ENCODE results near the gene PFKFB2.

The PFKFB2 gene

GRCh38 chr1:207088701-207089626 is 35.9 kb downstream of the PFKFB2 start, which contains the start of gene C4BPB:
TSS of gene C4BPB (plus strand) at chr1:207088860. CDS start at chr1:207089532, 672 bp downstream.
- no peak for DNase-seq (ENCODE audit: low read depth in 2 of 2)

- no peak for DNase-seq (ENCODE audit: low read depth in 2 of 2)
Measured at GRCh38 chr1:207089627-207090355, 36.7 kb downstream of the PFKFB2 start.

DNA sequence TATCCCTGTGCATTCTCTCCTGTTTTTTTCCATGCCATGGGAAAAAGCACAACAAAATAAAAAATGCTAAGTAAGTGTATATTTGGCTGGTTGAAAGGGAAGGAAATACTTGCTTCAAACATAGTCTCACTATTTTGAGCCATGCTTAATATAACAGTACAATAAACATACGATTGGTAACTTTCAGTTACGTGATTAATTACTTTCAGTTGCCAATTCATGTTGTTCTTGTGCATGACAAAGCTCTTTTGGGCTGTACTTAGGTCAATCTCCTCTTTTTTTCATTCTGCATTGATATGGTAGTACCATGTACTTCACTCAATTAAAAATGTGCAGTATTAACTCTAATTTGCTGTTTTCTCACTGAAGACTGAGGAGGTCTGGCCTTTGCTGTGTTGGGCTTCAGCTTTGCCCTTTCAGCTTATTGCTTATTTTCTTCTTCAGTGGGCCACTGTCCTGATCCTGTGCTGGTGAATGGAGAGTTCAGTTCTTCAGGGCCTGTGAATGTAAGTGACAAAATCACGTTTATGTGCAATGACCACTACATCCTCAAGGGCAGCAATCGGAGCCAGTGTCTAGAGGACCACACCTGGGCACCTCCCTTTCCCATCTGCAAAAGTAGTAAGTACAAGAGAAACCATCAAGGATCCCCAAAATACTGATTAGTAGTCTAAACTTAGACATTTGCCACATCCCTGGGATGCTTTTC is 38.3 kb downstream of the PFKFB2 start:
- no peak for DNase-seq (ENCODE audit: low read depth in 2 of 2)

GRCh38 chr1:207093944-207094343 is 40.9 kb downstream of the PFKFB2 start:
- no peak for DNase-seq (ENCODE audit: low read depth in 2 of 2)

- DNase-seq (ENCODE audit: low read depth in 2 of 2): no peak
Measured at GRCh38 chr1:207097871-207098324, 44.8 kb downstream of the PFKFB2 start.

DNA sequence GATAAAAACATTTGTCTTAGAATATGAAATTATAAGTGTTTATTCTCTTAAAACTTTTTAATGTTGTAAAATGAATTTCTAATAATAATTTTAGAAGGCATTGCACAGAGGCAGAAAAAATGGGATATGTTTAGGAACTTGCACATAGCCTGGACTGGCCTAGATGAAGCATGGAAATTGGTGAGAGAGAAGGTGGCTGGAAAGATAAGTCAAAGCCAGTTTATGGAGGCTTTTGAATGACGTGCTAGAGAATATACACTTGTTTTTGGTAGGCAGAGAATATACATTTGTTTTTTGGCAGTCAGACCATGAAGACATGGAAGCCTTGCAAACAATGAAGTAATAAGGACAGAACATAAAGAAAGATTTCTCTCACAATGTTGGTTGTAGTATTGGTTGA is 48.6 kb downstream of the PFKFB2 start:
- no peak for DNase-seq (ENCODE audit: low read depth in 2 of 2)

- no peak for DNase-seq (ENCODE audit: low read depth in 2 of 2)
Measured at GRCh38 chr1:207102146-207102545, 49.1 kb downstream of the PFKFB2 start.

DNA sequence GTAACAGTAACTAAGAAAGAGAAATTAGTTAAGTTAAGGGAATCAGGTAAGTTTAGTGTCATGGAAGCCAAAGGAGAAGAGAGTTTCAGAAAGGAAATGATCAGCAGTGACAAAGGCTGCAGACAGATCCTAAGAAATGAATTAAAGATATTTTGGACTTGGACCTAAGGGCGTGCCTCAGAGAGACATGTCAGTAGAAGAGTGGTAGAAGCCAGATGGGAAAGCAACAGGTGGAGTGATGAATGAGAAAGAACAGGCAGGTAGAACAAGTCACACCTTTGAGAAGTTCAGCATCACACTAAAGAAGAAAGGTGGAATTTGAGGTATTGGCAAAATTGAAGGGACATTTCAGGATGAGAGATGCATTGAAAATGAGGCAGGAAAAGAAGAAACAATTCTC is 49.6 kb downstream of the PFKFB2 start:
- no peak for DNase-seq (ENCODE audit: low read depth in 2 of 2)

GRCh38 chr1:207103892-207104373 is 50.9 kb downstream of the PFKFB2 start, which contains the start of gene C4BPA:
TSS of gene C4BPA (plus strand) at chr1:207104233. CDS start at chr1:207113026, 8,793 bp downstream.
- no peak for DNase-seq (ENCODE audit: low read depth in 2 of 2)

DNA sequence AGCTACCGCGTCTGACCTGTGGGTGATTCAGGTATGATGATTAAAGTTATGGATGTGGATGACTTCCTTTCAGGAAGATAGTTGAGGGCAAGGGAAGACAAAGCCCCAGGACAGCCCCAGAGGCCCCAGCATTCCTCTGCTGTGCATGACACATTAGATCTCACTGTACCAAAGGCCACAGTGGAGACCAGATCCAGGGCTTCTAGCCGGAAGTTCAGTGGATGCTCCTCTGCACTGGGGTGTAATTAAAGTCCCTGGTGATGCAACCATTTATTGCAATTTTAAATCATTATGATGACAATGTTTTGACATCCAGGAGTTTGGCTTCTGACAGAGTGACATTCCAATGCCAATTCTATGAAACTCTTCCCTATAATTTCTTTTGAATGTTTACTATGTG is 55.9 kb downstream of the PFKFB2 start:
- DNase-seq (ENCODE audit: low read depth in 2 of 2): no peak

GRCh38 chr1:207112616-207113296 is 59.7 kb downstream of the PFKFB2 start:
- no peak for DNase-seq (ENCODE audit: low read depth in 2 of 2)

GRCh38 chr1:207115269-207115668 is 62.2 kb downstream of the PFKFB2 start:
- no peak for DNase-seq (ENCODE audit: low read depth in 2 of 2)

- no peak for DNase-seq (ENCODE audit: low read depth in 2 of 2)
Measured at GRCh38 chr1:207124389-207124788, 71.3 kb downstream of the PFKFB2 start.

DNA sequence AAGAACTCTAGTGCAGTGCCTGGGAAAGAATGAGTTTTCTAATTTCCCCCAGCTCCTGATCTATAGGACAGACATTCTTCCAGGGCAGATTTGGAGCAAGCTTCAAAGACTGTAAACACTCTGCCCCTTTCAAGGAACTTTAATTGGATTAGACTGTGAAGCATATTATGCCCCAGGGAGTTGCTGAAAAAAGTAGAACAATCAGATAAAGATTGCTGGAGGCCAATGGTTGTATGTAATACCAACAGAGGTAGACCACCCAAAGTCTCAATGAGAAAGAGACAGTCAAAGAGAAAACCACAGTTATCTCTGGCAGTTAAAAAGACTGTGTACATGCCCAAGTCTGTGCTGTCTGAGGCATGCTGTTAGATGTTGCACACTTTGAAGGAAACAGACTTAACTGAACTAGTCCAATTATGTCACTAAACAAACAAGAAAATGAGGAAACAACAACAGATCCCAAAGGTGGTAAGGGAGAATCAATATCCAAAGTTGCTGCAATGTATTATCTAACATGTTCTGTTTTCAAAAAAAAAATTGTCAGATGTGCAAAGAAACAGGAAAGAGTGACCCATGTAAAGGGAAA is 75.4 kb downstream of the PFKFB2 start:
- no peak for DNase-seq (ENCODE audit: low read depth in 2 of 2)

GRCh38 chr1:207129053-207129452 is 76.0 kb downstream of the PFKFB2 start:
- no peak for DNase-seq (ENCODE audit: low read depth in 2 of 2)

Data from stimulated activated CD8-positive, alpha-beta memory T cell treated with anti-CD3 and anti-CD28 coated beads, Interleukin-2, amount 100 ng/mL, for 1 hour (primary cell).